Common myeloid progenitor, CD34-positive (primary cell): ENCODE data around the gene RTN4.
A peak's percentile ranks its signal among the peaks of the same experiment; 100 is the strongest.
"Not testable (repeated sequence)": the region's sequence is repeated elsewhere in the genome, so short reads cannot be mapped to it uniquely, and the experiment has no call there.

ENCODE experiments used
- CTCF ChIA-PET: fragments of 350-600 bp; sonication (Branson Sonifier 250); formaldehyde crosslinking; loops from one replicate; lab custom pipeline; 2021; ENCODE audit warnings: antibody characterized with exemption; lab: Charles Lee
- POLR2A ChIA-PET: fragments of 350-600 bp; sonication (Branson Sonifier 250); formaldehyde crosslinking; loops from one replicate; lab custom pipeline; 2021; ENCODE audit warnings: antibody characterized with exemption; lab: Charles Lee
- DNase-seq, 3 donors: peaks; one replicate each; pipeline versions ENCODE4 v3.0.0 to v3.0.0-alpha.2; 2013
- H3K27ac ChIP-seq, 2 experiments: 1 replicate in 1 of 2; 2 replicates in 1 of 2; pipeline ENCODE4 v1.7.0; 2013; ENCODE audit warnings: inconsistent platforms in 2 of 2, low read length in 2 of 2, mild to moderate bottlenecking in 2 of 2, low read depth in 1 of 2, moderate library complexity in 1 of 2; ENCODE audit not compliant: severe bottlenecking in 2 of 2, insufficient read depth in 1 of 2, poor library complexity in 1 of 2
- H3K27me3 ChIP-seq, 5 experiments: replicated peaks in 2 of 5; 1 replicate in 3 of 5; 2 replicates in 2 of 5; pipeline versions ENCODE4 v1.6.1 to v1.7.0; 2013; ENCODE audit warnings: low read length in 4 of 5, mild to moderate bottlenecking in 2 of 5, moderate library complexity in 2 of 5, inconsistent platforms in 1 of 5; ENCODE audit not compliant: insufficient read depth in 5 of 5, control insufficient read depth in 4 of 5
- H3K36me3 ChIP-seq, 4 experiments: 1 replicate in 2 of 4; 2 replicates in 2 of 4; pipeline versions ENCODE4 v1.6.1 to v1.7.0; 2013; ENCODE audit warnings: low read length in 3 of 4, control low read depth in 1 of 4, mild to moderate bottlenecking in 1 of 4; ENCODE audit not compliant: control insufficient read depth in 4 of 4, insufficient read depth in 4 of 4
- H3K4me1 ChIP-seq, 4 experiments: 1 replicate in 3 of 4; 2 replicates in 1 of 4; pipeline versions ENCODE4 v1.6.1 to v1.7.1; 2013; ENCODE audit warnings: low read length in 3 of 4, mild to moderate bottlenecking in 3 of 4, control low read depth in 1 of 4, inconsistent platforms in 1 of 4, moderate library complexity in 1 of 4; ENCODE audit not compliant: control insufficient read depth in 4 of 4, insufficient read depth in 4 of 4; ENCODE audit errors: control extremely low read depth in 1 of 4
- H3K4me3 ChIP-seq, 7 experiments: 1 replicate in 4 of 7; 2 replicates in 3 of 7; pipeline versions ENCODE4 v1.5.1 to v1.7.0; 2013; ENCODE audit warnings: mild to moderate bottlenecking in 7 of 7, low read length in 6 of 7, moderate library complexity in 6 of 7, inconsistent platforms in 2 of 7, low read depth in 2 of 7, control low read depth in 1 of 7; ENCODE audit not compliant: insufficient read depth in 4 of 7, control insufficient read depth in 1 of 7; ENCODE audit errors: extremely low read depth in 1 of 7
- H3K9me3 ChIP-seq, 5 experiments: 1 replicate in 4 of 5; 2 replicates in 1 of 5; pipeline versions ENCODE4 v1.6.1 to v1.7.1; 2013; ENCODE audit warnings: low read length in 4 of 5, mild to moderate bottlenecking in 2 of 5, inconsistent platforms in 1 of 5, low read depth in 1 of 5, moderate library complexity in 1 of 5; ENCODE audit not compliant: control insufficient read depth in 4 of 5, insufficient read depth in 2 of 5; ENCODE audit errors: control extremely low read depth in 1 of 5
- WGBS: methylation state at CpG from one replicate; pipeline ENCODE4 v1.1.5; 2013; ENCODE audit not compliant: insufficient coverage; 5-methylcytosine and 5-hydroxymethylcytosine counted together

RTN4 gene

DNA sequence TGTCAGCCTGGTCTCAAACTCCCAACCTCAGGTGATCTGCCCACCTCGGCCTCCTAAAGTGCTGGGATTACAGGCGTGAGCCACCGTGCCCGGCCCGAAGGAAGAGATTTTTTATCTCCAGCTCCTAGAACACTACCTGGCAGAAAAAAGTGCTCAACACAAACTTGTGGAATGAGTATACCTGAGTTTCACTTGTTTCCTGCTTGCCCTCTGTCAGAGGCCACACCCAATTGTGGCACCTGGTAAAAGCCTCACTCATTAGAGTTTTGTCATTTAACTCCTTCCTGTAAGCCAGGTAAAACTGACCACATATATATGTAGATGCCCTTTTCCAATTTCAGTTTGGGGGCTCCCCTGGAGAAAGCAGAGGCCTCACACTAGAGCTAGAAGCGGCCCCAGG lies 42.2 kb upstream of the RTN4 start:
- Histone ChIP-seq H3K9me3 (peaks cover 0 to 2% (median 0%) of the 10 kb centered on the region in 5 experiments), H3K27ac (no peak overlapping the region), H3K27me3 (no peaks in the 10 kb centered on the region), H3K36me3 (no peaks in the 10 kb centered on the region), H3K4me3 (no peak overlapping the region), H3K4me1 (peaks cover 0 to 20% (median 4%) of the 10 kb centered on the region in 4 experiments)
- WGBS, result 100% methylated on average over 5 of the region's 6 CpGs
- POLR2A ChIA-PET, result no interaction called here
- no peak for DNase-seq
- CTCF ChIA-PET, result interaction anchor here (1.0 to 1.3 kb wide), 2 partner anchors 19 to 86 kb away, joined by 3 read pairs; no protein-coding TSS in a partner anchor

- POLR2A ChIA-PET, H3K4me3 ChIP-seq, H3K9me3 ChIP-seq, H3K27me3 ChIP-seq, H3K27ac ChIP-seq, H3K36me3 ChIP-seq: not testable (repeated sequence)
- CTCF ChIA-PET, result interaction anchor here (1.0 to 1.6 kb wide), 2 partner anchors 18 to 30 kb away, joined by 3 read pairs; no protein-coding TSS in a partner anchor
- peaks cover 0 to 17% (median 4%) of the 10 kb centered on the region in 4 experiments for H3K4me1 ChIP-seq
- 0% methylated on average over 1 of the region's 4 CpGs for WGBS
- peak in 1 of 3 donors; percentile 36 for DNase-seq
These were observed 41.4 kb upstream of the RTN4 start for GRCh38 chr2:55091681-55092080.

DNA sequence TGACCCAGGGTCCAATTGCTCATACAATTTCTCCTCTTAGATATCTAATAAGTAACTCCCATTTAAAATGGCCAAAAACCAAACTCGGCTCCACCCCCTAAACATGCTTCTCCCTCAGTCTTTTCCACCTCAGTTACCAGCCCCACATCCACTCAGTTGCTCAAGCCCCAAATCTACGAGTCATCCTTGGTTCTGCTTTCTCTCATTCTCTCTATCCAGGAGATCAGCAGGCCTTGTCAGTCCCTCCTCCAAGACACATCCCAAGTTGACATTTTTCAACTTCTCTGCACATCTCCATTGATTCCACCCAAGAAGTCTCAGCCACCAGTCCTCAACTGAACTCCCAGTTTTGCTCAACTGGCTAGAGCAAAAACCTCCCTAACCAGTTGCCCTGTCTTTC lies 40.5 kb upstream of the RTN4 start:
- no peak overlapping the region for H3K4me3 ChIP-seq
- peaks cover 0 to 17% (median 4%) of the 10 kb centered on the region in 4 experiments for H3K4me1 ChIP-seq
- H3K27ac ChIP-seq, result no peak overlapping the region
- 91% methylated on average over 2 of the region's 2 CpGs for WGBS
- CTCF ChIA-PET, result interaction anchor here (1.6 kb wide), 1 partner anchor 30 kb away, joined by 3 read pairs; no protein-coding TSS in a partner anchor
- POLR2A ChIA-PET, result no interaction called here
- peak in 2 of 3 donors; percentile 44 to 47 for DNase-seq
- peaks cover 0 to 2% (median 0%) of the 10 kb centered on the region in 5 experiments for H3K9me3 ChIP-seq
- H3K27me3 ChIP-seq, result no peaks in the 10 kb centered on the region
- no peaks in the 10 kb centered on the region for H3K36me3 ChIP-seq

GRCh38 chr2:55089726-55090125 lies 39.5 kb upstream of the RTN4 start:
- Histone ChIP-seq H3K27me3 (no peaks in the 10 kb centered on the region), H3K4me1 (peaks cover 0 to 17% (median 4%) of the 10 kb centered on the region in 4 experiments), H3K9me3 (peaks cover 0 to 2% (median 0%) of the 10 kb centered on the region in 5 experiments), H3K36me3 (no peaks in the 10 kb centered on the region), H3K4me3 (no peak overlapping the region), H3K27ac (no peak overlapping the region)
- ChIA-PET POLR2A (no interaction called here), CTCF (no interaction called here)
- no CpG with 5 or more reads among the region's 1 CpG for WGBS
- DNase-seq, result no peak

DNA sequence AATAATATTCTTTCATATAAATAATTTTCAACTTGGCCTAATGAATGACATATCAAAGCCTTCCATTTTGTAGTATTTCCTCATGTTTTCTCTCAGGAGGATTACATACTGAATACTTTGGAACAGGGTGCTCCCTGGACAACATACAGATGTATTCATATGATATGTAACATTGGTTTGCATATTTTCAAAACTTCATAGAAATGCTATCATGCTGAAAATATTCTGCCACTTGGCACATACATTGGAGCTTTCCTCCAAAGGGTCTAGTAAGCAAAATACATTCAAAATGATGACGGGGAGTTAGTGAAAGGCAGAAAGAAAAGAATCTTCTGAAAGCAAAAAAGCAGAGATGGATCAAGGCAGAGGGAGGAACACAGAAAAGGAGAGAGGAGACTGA lies 38.1 kb upstream of the RTN4 start:
- H3K27ac ChIP-seq, result no peak overlapping the region
- no peaks in the 10 kb centered on the region for H3K36me3 ChIP-seq
- no peaks in the 10 kb centered on the region for H3K27me3 ChIP-seq
- no peak overlapping the region for H3K4me3 ChIP-seq
- H3K4me1 ChIP-seq, result peaks cover 0 to 22% (median 0%) of the 10 kb centered on the region in 4 experiments
- ChIA-PET POLR2A (no interaction called here), CTCF (interaction anchor here (0.7 to 1.0 kb wide), 2 partner anchors 10 to 41 kb away, joined by 3 read pairs; no protein-coding TSS in a partner anchor)
- DNase-seq, result no peak
- 100% methylated on average over 1 of the region's 1 CpG for WGBS
- H3K9me3 ChIP-seq, result peaks cover 0 to 2% (median 0%) of the 10 kb centered on the region in 5 experiments

- no peak for DNase-seq
- WGBS, result 83% methylated on average over 2 of the region's 3 CpGs
These were observed 37.7 kb upstream of the RTN4 start for GRCh38 chr2:55087936-55088335.

DNA sequence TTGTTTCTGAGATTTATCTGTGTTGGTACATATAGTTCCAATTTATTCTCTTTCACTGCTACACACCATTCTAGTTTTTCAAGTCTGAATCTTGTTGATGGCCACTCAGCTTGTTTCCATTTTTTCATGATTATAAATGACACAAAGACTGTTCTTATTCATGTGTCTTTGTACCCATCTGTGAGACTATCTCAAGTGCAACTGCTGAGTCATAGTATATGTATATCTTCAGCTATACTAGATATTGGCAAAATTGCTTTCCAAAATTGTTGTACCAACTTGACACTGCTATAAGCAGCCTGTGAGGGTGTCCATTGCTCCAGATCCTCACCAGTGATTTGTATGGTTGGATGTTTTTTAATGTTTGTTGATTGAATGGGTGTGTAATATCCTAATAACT lies 37.2 kb upstream of the RTN4 start:
- CTCF ChIA-PET, result no interaction called here
- Histone ChIP-seq H3K27me3 (no peaks in the 10 kb centered on the region), H3K9me3 (peaks cover 0 to 2% (median 0%) of the 10 kb centered on the region in 5 experiments), H3K36me3 (no peaks in the 10 kb centered on the region), H3K27ac (no peak overlapping the region), H3K4me1 (peaks cover 0 to 23% (median 0%) of the 10 kb centered on the region in 4 experiments), H3K4me3 (no peak overlapping the region)
- POLR2A ChIA-PET, result no interaction called here
- DNase-seq, result no peak

More at GRCh38 chr2:55087936-55088335, 37.7 kb upstream of the RTN4 start:
- Histone ChIP-seq H3K36me3 (no peaks in the 10 kb centered on the region), H3K27ac (no peak overlapping the region), H3K4me3 (no peak overlapping the region), H3K9me3 (peaks cover 0 to 2% (median 0%) of the 10 kb centered on the region in 5 experiments), H3K4me1 (peaks cover 0 to 23% (median 0%) of the 10 kb centered on the region in 4 experiments), H3K27me3 (no peaks in the 10 kb centered on the region)
- ChIA-PET POLR2A (no interaction called here), CTCF (interaction anchor here (1.0 kb wide), 1 partner anchor 41 kb away, joined by 3 read pairs; no protein-coding TSS in a partner anchor)
